Measurements from ENCODE around the gene HADH.

DNA sequence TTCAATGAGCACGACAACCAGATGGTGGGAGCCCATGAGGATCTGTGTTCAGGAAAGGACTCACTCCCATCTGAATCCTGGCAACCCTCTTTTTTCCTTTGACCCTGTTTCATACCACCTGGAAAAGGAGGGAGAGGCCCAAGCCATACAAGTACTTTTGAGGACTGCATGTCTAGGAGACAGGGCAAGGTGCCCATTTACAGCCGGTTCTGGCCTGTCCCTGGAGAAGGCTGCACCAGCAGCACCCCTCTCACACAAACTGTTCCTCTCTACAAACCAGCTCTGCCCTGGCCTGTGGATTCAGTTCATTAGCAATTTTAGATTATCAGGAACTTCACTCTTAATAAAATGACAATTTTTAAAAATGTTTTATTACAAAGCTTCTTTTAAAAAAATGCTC lies 57.5 kb downstream of the HADH start:
- TF ChIP-seq ZBTB20 (tag by site-specific recombination; IDR thresholded peaks at IDR 0.05), result no peak
- TF ChIP-seq, protein P1, sequence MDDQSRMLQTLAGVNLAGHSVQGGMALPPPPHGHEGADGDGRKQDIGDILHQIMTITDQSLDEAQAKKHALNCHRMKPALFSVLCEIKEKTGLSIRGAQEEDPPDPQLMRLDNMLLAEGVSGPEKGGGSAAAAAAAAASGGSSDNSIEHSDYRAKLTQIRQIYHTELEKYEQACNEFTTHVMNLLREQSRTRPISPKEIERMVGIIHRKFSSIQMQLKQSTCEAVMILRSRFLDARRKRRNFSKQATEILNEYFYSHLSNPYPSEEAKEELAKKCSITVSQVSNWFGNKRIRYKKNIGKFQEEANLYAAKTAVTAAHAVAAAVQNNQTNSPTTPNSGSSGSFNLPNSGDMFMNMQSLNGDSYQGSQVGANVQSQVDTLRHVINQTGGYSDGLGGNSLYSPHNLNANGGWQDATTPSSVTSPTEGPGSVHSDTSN (CRISPR knock-in tag; IDR thresholded peaks at IDR 0.05), result no peak
